Measurements from ENCODE around the gene ERCC6. TPM values are rescaled to one million over a fixed set of nuclear protein-coding genes. Genes with fewer than 3 reads are reported as not detected.
A peak's percentile ranks its signal among the peaks of the same experiment; 100 is the strongest.

The ERCC6 gene
- 10 to 100 TPM in 2 of 4 donors, 1 to 10 TPM in 2; 7.9 to 25.1 (median 16.3) TPM for total RNA-seq

- H3K36me3 ChIP-seq, result no peaks in the 10 kb centered on the region
- no peaks in the 10 kb centered on the region for H3K9me3 ChIP-seq
- peak within 1 kb of the TSS; percentile 49 to 80 for H3K4me3 ChIP-seq
- peak; percentile 96 to 97 for DNase-seq
- no peaks in the 10 kb centered on the region for H3K4me1 ChIP-seq
- TF ChIP-seq POLR2A (IDR thresholded peaks at IDR 0.05) (peak; percentile 64 to 77), CTCF (IDR thresholded peaks at IDR 0.05) (peak in 3 of 4 experiments; percentile 8 to 26 (median 21))
- H3K27ac ChIP-seq, result peak within 1 kb of the TSS; percentile 69 to 84
- no peaks in the 10 kb centered on the region for H3K27me3 ChIP-seq
- intact Hi-C loops (cut with DNase I; ENCODE audit: low total_unique reads), result no loop called here
Observed at GRCh38 chr10:49538381-49539319, at the start of gene ERCC6. Gene ERCC6 (minus strand): TSS chr10:49539121.

DNA sequence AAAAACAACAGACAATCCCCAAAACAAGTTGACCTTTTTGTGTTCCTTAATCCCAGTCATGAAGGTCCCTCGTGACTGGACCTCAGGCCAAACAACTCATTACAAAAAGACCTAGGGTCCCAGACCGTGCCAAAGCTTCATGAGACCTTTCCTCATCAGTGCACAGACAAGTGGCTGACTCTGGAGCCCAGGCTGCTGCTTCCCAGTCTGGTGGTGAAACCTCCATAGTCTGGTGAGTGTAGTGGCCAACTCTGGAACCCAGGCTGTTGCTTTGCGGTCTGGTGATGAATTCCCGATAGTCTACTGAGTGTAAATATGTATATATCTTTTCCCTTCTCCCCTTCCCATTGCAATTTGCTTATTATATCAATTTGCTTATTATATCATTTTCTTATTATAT is 49.1 kb upstream of the ERCC6 start:
- no peak for DNase-seq
- no peak for TF ChIP-seq POLR2A (IDR thresholded peaks at IDR 0.05)
- TF ChIP-seq CTCF (IDR thresholded peaks at IDR 0.05), result no peak
- H3K36me3 ChIP-seq, result no peaks in the 10 kb centered on the region
- no peaks in the 10 kb centered on the region for H3K4me1 ChIP-seq
- H3K9me3 ChIP-seq, result no peaks in the 10 kb centered on the region
- H3K27ac ChIP-seq, result no peak overlapping the region
- intact Hi-C loops (cut with DNase I; ENCODE audit: low total_unique reads), result no loop called here
- no peak overlapping the region for H3K4me3 ChIP-seq
- H3K27me3 ChIP-seq, result no peaks in the 10 kb centered on the region

DNA sequence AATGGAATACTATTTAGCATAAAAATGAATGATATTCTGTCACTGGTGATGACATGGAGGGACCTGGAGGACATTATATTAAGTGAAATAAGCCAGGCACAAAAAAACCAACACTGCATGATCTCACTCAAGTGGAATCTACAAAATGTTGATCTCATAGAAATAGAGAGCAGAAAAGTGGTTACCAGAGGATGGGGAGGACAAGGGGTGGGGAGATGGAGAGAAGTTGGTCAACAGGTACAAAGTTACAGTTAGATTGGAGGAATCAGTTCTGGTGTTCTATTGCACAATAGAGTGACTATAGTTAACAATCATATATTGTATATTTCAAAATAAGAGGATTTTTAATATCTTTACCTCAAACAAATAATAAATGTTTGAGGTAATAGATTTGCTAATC is 46.5 kb upstream of the ERCC6 start:
- Histone ChIP-seq H3K27me3 (no peaks in the 10 kb centered on the region), H3K4me1 (no peaks in the 10 kb centered on the region), H3K4me3 (no peak overlapping the region), H3K27ac (no peak overlapping the region), H3K9me3 (no peaks in the 10 kb centered on the region), H3K36me3 (no peaks in the 10 kb centered on the region)
- intact Hi-C loops (cut with DNase I; ENCODE audit: low total_unique reads), result no loop called here
- DNase-seq, result no peak
- TF ChIP-seq POLR2A (IDR thresholded peaks at IDR 0.05) (no peak), CTCF (IDR thresholded peaks at IDR 0.05) (no peak)

DNA sequence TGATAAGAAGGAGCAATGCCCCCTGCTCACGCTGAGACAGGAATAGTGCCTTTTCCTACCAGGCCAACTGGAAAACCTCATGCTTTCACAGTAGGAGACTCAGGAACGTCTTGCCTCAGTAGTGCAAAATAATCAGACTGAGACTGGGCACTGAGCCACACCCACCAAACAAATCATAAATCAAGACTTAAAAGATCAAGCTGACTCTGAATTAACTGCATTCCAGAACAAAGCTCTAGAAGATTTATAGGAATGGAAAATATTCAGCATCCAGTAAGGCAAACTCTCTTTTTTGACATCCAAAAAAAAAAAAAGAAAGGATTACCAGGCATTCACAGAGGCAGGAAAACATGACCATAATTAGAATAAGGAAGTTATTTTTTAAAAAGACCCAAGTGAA is 40.7 kb upstream of the ERCC6 start:
- no peak overlapping the region for H3K4me3 ChIP-seq
- TF ChIP-seq CTCF (IDR thresholded peaks at IDR 0.05) (no peak), POLR2A (IDR thresholded peaks at IDR 0.05) (no peak)
- peak overlapping the region in 1 of 2 donors; percentile 35 for H3K27ac ChIP-seq
- H3K4me1 ChIP-seq, result no peaks in the 10 kb centered on the region
- intact Hi-C loops (cut with DNase I; ENCODE audit: low total_unique reads), result no loop called here
- peak in 1 of 2 donors; percentile 24 for DNase-seq
- no peaks in the 10 kb centered on the region for H3K36me3 ChIP-seq
- H3K9me3 ChIP-seq, result no peaks in the 10 kb centered on the region
- H3K27me3 ChIP-seq, result no peaks in the 10 kb centered on the region

DNA sequence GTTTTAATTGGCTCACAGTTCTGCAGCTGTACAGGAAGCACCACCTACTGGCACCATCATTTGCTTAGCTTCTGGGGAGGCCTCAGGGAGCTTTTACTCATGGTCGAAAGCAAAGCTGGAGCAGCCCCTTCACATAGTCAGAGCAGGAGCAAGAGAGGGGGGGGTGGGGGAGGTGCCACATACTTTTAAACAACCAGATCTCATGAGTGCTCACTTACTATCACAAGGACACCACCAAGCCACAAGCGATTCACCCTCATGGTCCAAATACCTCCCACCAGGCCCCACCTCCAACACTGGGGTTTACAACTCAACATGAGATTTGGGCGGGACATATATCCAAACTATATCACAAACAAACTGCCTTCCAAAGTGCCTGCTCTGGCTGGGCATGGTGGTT is 39.5 kb upstream of the ERCC6 start:
- Histone ChIP-seq H3K4me1 (no peaks in the 10 kb centered on the region), H3K9me3 (no peaks in the 10 kb centered on the region), H3K4me3 (no peak overlapping the region), H3K27ac (no peak overlapping the region), H3K36me3 (no peaks in the 10 kb centered on the region), H3K27me3 (no peaks in the 10 kb centered on the region)
- DNase-seq, result no peak
- TF ChIP-seq POLR2A (IDR thresholded peaks at IDR 0.05) (no peak), CTCF (IDR thresholded peaks at IDR 0.05) (no peak)
- intact Hi-C loops (cut with DNase I; ENCODE audit: low total_unique reads), result no loop called here
